ENCODE data around the gene TMOD2.

The TMOD2 gene

GRCh38 chr15:51736751-51737521 lies 14.5 kb upstream of the TMOD2 start:
- peak; percentile 55 for DNase-seq

GRCh38 chr15:51737522-51738305 lies 13.7 kb upstream of the TMOD2 start, which contains the start of gene LYSMD2:
Gene LYSMD2 (minus strand): TSS chr15:51737655. CDS start chr15:51737622, 33 bp downstream.
- peak; percentile 72 for DNase-seq

GRCh38 chr15:51738553-51738952 lies 12.8 kb upstream of the TMOD2 start:
- DNase-seq = no peak

- no peak for DNase-seq
These were observed 12.2 kb upstream of the TMOD2 start for GRCh38 chr15:51739061-51739712.

GRCh38 chr15:51749307-51749706 lies 2.1 kb upstream of the TMOD2 start:
- no peak for DNase-seq

GRCh38 chr15:51750186-51750585 lies 1.2 kb upstream of the TMOD2 start:
- DNase-seq = no peak

GRCh38 chr15:51751697-51752683 lies 593 bp downstream of the TMOD2 start:
- DNase-seq = peak; percentile 45

GRCh38 chr15:51752888-51753287 lies 1.5 kb downstream of the TMOD2 start:
- DNase-seq = no peak

GRCh38 chr15:51754267-51754666 lies 2.9 kb downstream of the TMOD2 start:
- no peak for DNase-seq

GRCh38 chr15:51755790-51756189 lies 4.4 kb downstream of the TMOD2 start:
- DNase-seq = no peak

- DNase-seq = peak; percentile 68
These were observed 5.1 kb downstream of the TMOD2 start for GRCh38 chr15:51756482-51756881.

GRCh38 chr15:51757450-51757849 lies 6.1 kb downstream of the TMOD2 start:
- DNase-seq = no peak

GRCh38 chr15:51758645-51759044 lies 7.2 kb downstream of the TMOD2 start:
- no peak for DNase-seq

- peak; percentile 52 for DNase-seq
These were observed 8.2 kb downstream of the TMOD2 start for GRCh38 chr15:51759557-51760070.

GRCh38 chr15:51760805-51761204 lies 9.4 kb downstream of the TMOD2 start:
- no peak for DNase-seq

GRCh38 chr15:51765751-51766150 lies 14.4 kb downstream of the TMOD2 start:
- DNase-seq = no peak

- DNase-seq = no peak
These were observed 14.9 kb downstream of the TMOD2 start for GRCh38 chr15:51766341-51766740.

GRCh38 chr15:51768018-51768417 lies 16.6 kb downstream of the TMOD2 start:
- DNase-seq = no peak

GRCh38 chr15:51770902-51771301 lies 19.5 kb downstream of the TMOD2 start:
- DNase-seq = no peak

GRCh38 chr15:51771773-51772172 lies 20.4 kb downstream of the TMOD2 start:
- DNase-seq = no peak

GRCh38 chr15:51774916-51775315 lies 23.5 kb downstream of the TMOD2 start:
- peak; percentile 51 for DNase-seq

All from hematopoietic multipotent progenitor cell treated with erythropoietin and hydrocortisone succinate and interleukin-3 and kit ligand, for 6 days (in vitro differentiated cells).